SU-DHL-6 (cell line): ENCODE measurements around the gene TMEM178B.

Source experiments
- EZH2phosphoT487 ChIP-seq: fragments of 200-600 bp; sonication (generic), shearing (Covaris generic); conservative IDR thresholded peaks from 2 replicates; pipeline ENCODE4 v1.6.1; 2018; ENCODE audit warnings: mild to moderate bottlenecking, antibody characterized with exemption, low read length, moderate library complexity, mixed read lengths
- TF ChIP-seq, protein P1 (sequence below): fragments of 200-600 bp; sonication (generic); IDR thresholded peaks from one replicate; pipeline ENCODE4 v1.5.1; 2017; ENCODE audit warnings: antibody characterized with exemption, mild to moderate bottlenecking, low read length, moderate library complexity; ENCODE audit not compliant: insufficient read depth, poor library complexity, severe bottlenecking

DNA sequence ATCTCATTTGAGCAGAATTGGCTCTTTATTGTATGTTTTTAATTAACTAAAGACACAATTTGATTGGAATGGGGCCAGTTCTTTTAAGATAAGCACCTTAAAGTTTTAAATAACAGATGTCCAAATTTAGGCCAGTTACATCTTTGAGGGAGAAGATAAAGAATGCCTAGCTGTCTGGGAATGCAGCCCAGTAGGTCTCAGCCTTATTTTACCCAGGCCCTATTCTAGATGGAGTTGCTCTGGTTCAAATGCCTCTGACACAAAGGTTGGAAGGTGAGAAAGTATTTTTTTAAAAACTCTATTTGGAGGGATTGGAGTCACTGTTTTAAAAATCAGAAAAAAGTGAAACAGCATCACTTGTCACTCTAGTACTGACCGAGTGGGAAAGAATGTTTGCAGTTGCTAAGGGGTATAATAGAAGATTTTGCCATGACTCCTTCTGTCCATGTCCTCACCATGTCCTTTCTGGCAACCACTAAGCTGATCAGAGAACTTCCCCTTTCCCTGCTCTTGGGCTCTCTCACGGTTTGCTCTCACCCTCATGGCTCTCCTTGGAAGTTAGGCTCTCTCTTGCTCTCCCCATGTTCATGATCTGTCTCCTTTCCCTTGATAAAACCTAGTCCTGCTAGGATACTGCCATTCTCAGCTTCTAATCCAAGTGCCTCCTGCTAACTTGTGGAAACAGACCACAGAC, 239.1 kb downstream of the TMEM178B start:
- TF ChIP-seq, protein P1, sequence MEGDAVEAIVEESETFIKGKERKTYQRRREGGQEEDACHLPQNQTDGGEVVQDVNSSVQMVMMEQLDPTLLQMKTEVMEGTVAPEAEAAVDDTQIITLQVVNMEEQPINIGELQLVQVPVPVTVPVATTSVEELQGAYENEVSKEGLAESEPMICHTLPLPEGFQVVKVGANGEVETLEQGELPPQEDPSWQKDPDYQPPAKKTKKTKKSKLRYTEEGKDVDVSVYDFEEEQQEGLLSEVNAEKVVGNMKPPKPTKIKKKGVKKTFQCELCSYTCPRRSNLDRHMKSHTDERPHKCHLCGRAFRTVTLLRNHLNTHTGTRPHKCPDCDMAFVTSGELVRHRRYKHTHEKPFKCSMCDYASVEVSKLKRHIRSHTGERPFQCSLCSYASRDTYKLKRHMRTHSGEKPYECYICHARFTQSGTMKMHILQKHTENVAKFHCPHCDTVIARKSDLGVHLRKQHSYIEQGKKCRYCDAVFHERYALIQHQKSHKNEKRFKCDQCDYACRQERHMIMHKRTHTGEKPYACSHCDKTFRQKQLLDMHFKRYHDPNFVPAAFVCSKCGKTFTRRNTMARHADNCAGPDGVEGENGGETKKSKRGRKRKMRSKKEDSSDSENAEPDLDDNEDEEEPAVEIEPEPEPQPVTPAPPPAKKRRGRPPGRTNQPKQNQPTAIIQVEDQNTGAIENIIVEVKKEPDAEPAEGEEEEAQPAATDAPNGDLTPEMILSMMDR = no peak
- no peak for TF ChIP-seq EZH2phosphoT487
